Stimulated activated memory B cell treated with anti-CD40 and anti-IgM and Interleukin-4, amounts not matched to agents 10 μg/mL and 1 μg/mL and 100 μg/mL, for 72 hours (primary cell): Measurements from ENCODE around the gene RPRML.
"Not testable (repeated sequence)": the region's sequence is repeated elsewhere in the genome, so short reads cannot be mapped to it uniquely, and the experiment has no call there.

ENCODE experiments used
- ATAC-seq: fragments of 150-1000 bp; cut with Tn5 transposase; 2 replicates; pipeline ENCODE4 v1.10.0; 2021
- H3K27ac Mint-ChIP-seq: one replicate; pipeline ENCODE4 v1.8.0; 2022; ENCODE audit warnings: mild to moderate bottlenecking, mixed read lengths
- H3K27me3 Mint-ChIP-seq: one replicate; pipeline ENCODE4 v1.8.0; 2022; ENCODE audit warnings: mixed read lengths
- H3K36me3 Mint-ChIP-seq: one replicate; pipeline ENCODE4 v1.8.0; 2022; ENCODE audit warnings: mixed read lengths
- H3K4me1 Mint-ChIP-seq: one replicate; pipeline ENCODE4 v1.8.0; 2022; ENCODE audit warnings: mixed read lengths
- H3K4me3 Mint-ChIP-seq: one replicate; pipeline ENCODE4 v1.8.0; 2022; ENCODE audit warnings: mild to moderate bottlenecking, moderate library complexity, mixed read lengths
- H3K9me3 Mint-ChIP-seq: one replicate; pipeline ENCODE4 v1.8.0; 2022; ENCODE audit warnings: mixed read lengths

RPRML gene

GRCh38 chr17:46979147-46979863, at the start of gene RPRML:
TSS of gene RPRML (minus strand) at chr17:46979253. CDS start at chr17:46979007, 246 bp downstream.
- Mint-ChIP-seq H3K27ac (no peak within 1 kb of the TSS), H3K4me1 (peaks cover 10% of the 10 kb centered on the region), H3K27me3 (peaks cover 43% of the 10 kb centered on the region), H3K9me3 (no peaks in the 10 kb centered on the region), H3K36me3 (no peaks in the 10 kb centered on the region), H3K4me3 (peak within 1 kb of the TSS; percentile 82)
- peak; percentile 64 for ATAC-seq

- not testable (repeated sequence) for H3K4me3 Mint-ChIP-seq, H3K9me3 Mint-ChIP-seq, H3K27ac Mint-ChIP-seq, ATAC-seq, H3K4me1 Mint-ChIP-seq, H3K27me3 Mint-ChIP-seq
- peaks cover 17% of the 10 kb centered on the region for H3K36me3 Mint-ChIP-seq
Observed at GRCh38 chr17:47016966-47017365, 37.9 kb upstream of the RPRML start.

GRCh38 chr17:47013341-47013740, 34.3 kb upstream of the RPRML start:
- peaks cover 9% of the 10 kb centered on the region for H3K4me1 Mint-ChIP-seq
- H3K27ac Mint-ChIP-seq: no peak overlapping the region
- no peak overlapping the region for H3K4me3 Mint-ChIP-seq
- no peaks in the 10 kb centered on the region for H3K36me3 Mint-ChIP-seq
- no peaks in the 10 kb centered on the region for H3K9me3 Mint-ChIP-seq
- H3K27me3 Mint-ChIP-seq: no peaks in the 10 kb centered on the region
- no peak for ATAC-seq

- Mint-ChIP-seq H3K27ac (no peak overlapping the region), H3K36me3 (no peaks in the 10 kb centered on the region), H3K9me3 (no peaks in the 10 kb centered on the region), H3K27me3 (no peaks in the 10 kb centered on the region), H3K4me1 (peaks cover 9% of the 10 kb centered on the region), H3K4me3 (no peak overlapping the region)
- no peak for ATAC-seq
Observed at GRCh38 chr17:47012457-47012856, 33.4 kb upstream of the RPRML start.

GRCh38 chr17:47009759-47010594, 30.9 kb upstream of the RPRML start:
- ATAC-seq: no peak
- no peaks in the 10 kb centered on the region for H3K9me3 Mint-ChIP-seq
- no peaks in the 10 kb centered on the region for H3K27me3 Mint-ChIP-seq
- peaks cover 9% of the 10 kb centered on the region for H3K4me1 Mint-ChIP-seq
- H3K36me3 Mint-ChIP-seq: no peaks in the 10 kb centered on the region
- no peak overlapping the region for H3K27ac Mint-ChIP-seq
- no peak overlapping the region for H3K4me3 Mint-ChIP-seq

GRCh38 chr17:47004906-47005305, 25.9 kb upstream of the RPRML start:
- Mint-ChIP-seq H3K27ac (no peak overlapping the region), H3K27me3 (no peaks in the 10 kb centered on the region), H3K4me1 (peaks cover 17% of the 10 kb centered on the region), H3K9me3 (no peaks in the 10 kb centered on the region), H3K4me3 (no peak overlapping the region), H3K36me3 (no peaks in the 10 kb centered on the region)
- ATAC-seq: no peak

GRCh38 chr17:47003864-47004263, 24.8 kb upstream of the RPRML start:
- not testable (repeated sequence) for H3K9me3 Mint-ChIP-seq, H3K27ac Mint-ChIP-seq, H3K27me3 Mint-ChIP-seq, H3K36me3 Mint-ChIP-seq, H3K4me3 Mint-ChIP-seq, ATAC-seq
- H3K4me1 Mint-ChIP-seq: peaks cover 17% of the 10 kb centered on the region

- peaks cover 15% of the 10 kb centered on the region for H3K4me1 Mint-ChIP-seq
- no peaks in the 10 kb centered on the region for H3K36me3 Mint-ChIP-seq
- H3K4me3 Mint-ChIP-seq: no peak overlapping the region
- ATAC-seq: no peak
- H3K27ac Mint-ChIP-seq: no peak overlapping the region
- H3K27me3 Mint-ChIP-seq: no peaks in the 10 kb centered on the region
- H3K9me3 Mint-ChIP-seq: no peaks in the 10 kb centered on the region
Observed at GRCh38 chr17:46995841-46996571, 17.0 kb upstream of the RPRML start.

- Mint-ChIP-seq H3K36me3 (no peaks in the 10 kb centered on the region), H3K27ac (no peak overlapping the region), H3K4me1 (peaks cover 9% of the 10 kb centered on the region), H3K4me3 (no peak overlapping the region), H3K27me3 (no peaks in the 10 kb centered on the region), H3K9me3 (no peaks in the 10 kb centered on the region)
- no peak for ATAC-seq
Observed at GRCh38 chr17:46994993-46995392, 15.9 kb upstream of the RPRML start.

- Mint-ChIP-seq H3K36me3 (no peaks in the 10 kb centered on the region), H3K4me3 (no peak overlapping the region), H3K4me1 (no peaks in the 10 kb centered on the region), H3K27me3 (no peaks in the 10 kb centered on the region), H3K27ac (no peak overlapping the region), H3K9me3 (no peaks in the 10 kb centered on the region)
- ATAC-seq: no peak
Observed at GRCh38 chr17:46991617-46992016, 12.6 kb upstream of the RPRML start.

GRCh38 chr17:46989637-46990431, 10.8 kb upstream of the RPRML start:
- ATAC-seq: peak; percentile 47
- Mint-ChIP-seq H3K4me1 (no peaks in the 10 kb centered on the region), H3K36me3 (no peaks in the 10 kb centered on the region)

GRCh38 chr17:46987927-46988326, 8.9 kb upstream of the RPRML start:
- not testable (repeated sequence) for H3K27ac Mint-ChIP-seq, H3K27me3 Mint-ChIP-seq, H3K4me1 Mint-ChIP-seq, H3K4me3 Mint-ChIP-seq, H3K36me3 Mint-ChIP-seq, H3K9me3 Mint-ChIP-seq, ATAC-seq

More at GRCh38 chr17:46989637-46990431, 10.8 kb upstream of the RPRML start:
- Mint-ChIP-seq H3K4me3 (no peak overlapping the region), H3K27ac (no peak overlapping the region), H3K27me3 (no peaks in the 10 kb centered on the region), H3K9me3 (no peaks in the 10 kb centered on the region)

- H3K9me3 Mint-ChIP-seq: no peaks in the 10 kb centered on the region
- H3K27me3 Mint-ChIP-seq: peaks cover under 1% of the 10 kb centered on the region
- no peaks in the 10 kb centered on the region for H3K36me3 Mint-ChIP-seq
- no peak overlapping the region for H3K27ac Mint-ChIP-seq
- no peaks in the 10 kb centered on the region for H3K4me1 Mint-ChIP-seq
- ATAC-seq: no peak
- no peak overlapping the region for H3K4me3 Mint-ChIP-seq
Observed at GRCh38 chr17:46986366-46986765, 7.3 kb upstream of the RPRML start.

GRCh38 chr17:46984892-46985291, 5.8 kb upstream of the RPRML start:
- H3K9me3 Mint-ChIP-seq: no peaks in the 10 kb centered on the region
- no peak overlapping the region for H3K4me3 Mint-ChIP-seq
- no peaks in the 10 kb centered on the region for H3K4me1 Mint-ChIP-seq
- H3K27me3 Mint-ChIP-seq: peaks cover 15% of the 10 kb centered on the region
- H3K36me3 Mint-ChIP-seq: no peaks in the 10 kb centered on the region
- no peak for ATAC-seq
- H3K27ac Mint-ChIP-seq: no peak overlapping the region

GRCh38 chr17:46984341-46984740, 5.3 kb upstream of the RPRML start:
- Mint-ChIP-seq H3K4me1 (no peaks in the 10 kb centered on the region), H3K36me3 (no peaks in the 10 kb centered on the region), H3K9me3 (no peaks in the 10 kb centered on the region), H3K4me3 (no peak overlapping the region), H3K27me3 (peaks cover 21% of the 10 kb centered on the region), H3K27ac (no peak overlapping the region)
- ATAC-seq: no peak
